OCI-LY1 (cell line): ENCODE data around the gene MON2.

Experiments used
- H2AFZ ChIP-seq: fragments of 200-600 bp; sonication (generic), shearing (Covaris generic); 2 replicates; pipeline ENCODE4 v1.6.0; 2014; ENCODE audit warnings: antibody characterized with exemption, mild to moderate bottlenecking, low read length
- H3F3A ChIP-seq: fragments of 200-600 bp; sonication (generic), shearing (Covaris generic); 2 replicates; pipeline ENCODE4 v1.6.0; 2014; ENCODE audit warnings: mild to moderate bottlenecking, antibody characterized with exemption, low read length, moderate library complexity; ENCODE audit not compliant: insufficient read depth
- H3K27ac ChIP-seq: fragments of 200-600 bp; sonication (generic); 2 replicates; pipeline ENCODE4 v1.5.1; 2014; ENCODE audit warnings: low read length, mixed run types, mild to moderate bottlenecking, low read depth; ENCODE audit not compliant: poor library complexity, severe bottlenecking
- H3K27me3 ChIP-seq: fragments of 200-600 bp; sonication (generic); 2 replicates; pipeline ENCODE4 v1.6.0; 2014; ENCODE audit warnings: antibody characterized with exemption, mild to moderate bottlenecking, low read length, moderate library complexity; ENCODE audit not compliant: insufficient read depth
- H3K36me3 ChIP-seq: fragments of 200-600 bp; sonication (generic); 2 replicates; pipeline ENCODE4 v1.6.1; 2014; ENCODE audit warnings: mild to moderate bottlenecking, antibody characterized with exemption, low read length, moderate library complexity, mixed read lengths; ENCODE audit not compliant: insufficient read depth
- H3K4me1 ChIP-seq: fragments of 200-600 bp; sonication (generic); 2 replicates; pipeline ENCODE4 v1.5.1; 2014; ENCODE audit warnings: mild to moderate bottlenecking, low read length, moderate library complexity; ENCODE audit not compliant: insufficient read depth, severe bottlenecking
- H3K4me2 ChIP-seq: fragments of 200-600 bp; sonication (generic), shearing (Covaris generic); 2 replicates; pipeline ENCODE4 v1.6.1; 2014; ENCODE audit warnings: low read length
- H3K4me3 ChIP-seq: fragments of 200-600 bp; sonication (generic); 2 replicates; pipeline ENCODE4 v1.5.1; 2014; ENCODE audit warnings: low read length, low read depth, mild to moderate bottlenecking, mixed read lengths; ENCODE audit not compliant: poor library complexity, severe bottlenecking
- H3K79me2 ChIP-seq: fragments of 200-600 bp; shearing (Covaris generic); 2 replicates; pipeline ENCODE4 v1.6.1; 2016; ENCODE audit warnings: mixed run types, low read length, mixed read lengths; ENCODE audit not compliant: insufficient read depth
- H3K9ac ChIP-seq: fragments of 200-600 bp; sonication (generic), shearing (Covaris generic); 2 replicates; pipeline ENCODE4 v1.6.1; 2014; ENCODE audit warnings: mild to moderate bottlenecking, low read length, mixed read lengths
- H3K9me2 ChIP-seq: fragments of 200-600 bp; sonication (generic), shearing (Covaris generic); 2 replicates; pipeline ENCODE4 v1.6.1; 2014; ENCODE audit warnings: low read depth, mild to moderate bottlenecking, low read length, mixed read lengths
- H3K9me3 ChIP-seq: fragments of 200-600 bp; shearing (Covaris generic); 2 replicates; pipeline ENCODE4 v1.6.1; 2014; ENCODE audit warnings: low read length, mixed read lengths
- H4K20me1 ChIP-seq: fragments of 200-600 bp; sonication (generic), shearing (Covaris generic); 2 replicates; pipeline ENCODE4 v1.6.0; 2016; ENCODE audit warnings: mild to moderate bottlenecking, low read length; ENCODE audit not compliant: insufficient read depth
- CTCF ChIP-seq: fragments of 200-600 bp; sonication (generic), shearing (Covaris generic); IDR thresholded peaks from 2 replicates; pipeline ENCODE4 v1.5.1; 2017; ENCODE audit warnings: mild to moderate bottlenecking, antibody characterized with exemption, low read length, moderate library complexity, mixed read lengths
- EZH2 ChIP-seq: fragments of 200-600 bp; sonication (generic), shearing (Covaris generic); IDR thresholded peaks from 2 replicates; pipeline ENCODE4 v1.8.0; 2017; ENCODE audit warnings: borderline replicate concordance, mixed run types, mild to moderate bottlenecking, antibody characterized with exemption, low read length, moderate library complexity, mixed read lengths

Gene MON2

DNA sequence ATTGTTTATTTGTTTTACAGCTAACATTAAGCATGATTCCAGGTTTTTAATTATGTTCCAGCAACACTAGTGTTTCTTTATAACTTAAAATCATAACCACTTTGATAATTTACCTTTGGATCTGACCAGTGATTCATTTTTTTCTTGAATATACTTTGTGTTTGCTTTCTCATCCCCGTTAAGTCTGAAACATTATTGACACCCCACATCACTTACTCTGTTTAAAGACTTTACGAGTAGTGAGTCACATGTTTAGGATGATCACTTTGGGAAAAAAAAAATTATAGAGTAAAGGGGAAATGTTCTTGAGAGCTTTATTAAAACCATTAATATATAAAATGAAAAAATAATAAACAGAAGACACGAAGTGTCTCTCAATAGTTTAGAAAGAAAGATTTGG is 132.2 kb downstream of the MON2 start:
- no peaks in the 10 kb centered on the region for H3K27me3 ChIP-seq
- no peak overlapping the region for H3K4me2 ChIP-seq
- no peak overlapping the region for H3K9ac ChIP-seq
- TF ChIP-seq EZH2 (no peak), CTCF (no peak)
- no peak overlapping the region for H2AFZ ChIP-seq
- no peaks in the 10 kb centered on the region for H4K20me1 ChIP-seq
- H3F3A ChIP-seq, result no peaks in the 10 kb centered on the region
- no peak overlapping the region for H3K27ac ChIP-seq
- H3K79me2 ChIP-seq, result peaks cover 3% of the 10 kb centered on the region
- no peaks in the 10 kb centered on the region for H3K9me3 ChIP-seq
- no peak overlapping the region for H3K4me3 ChIP-seq
- H3K36me3 ChIP-seq, result no peaks in the 10 kb centered on the region
- H3K9me2 ChIP-seq, result no peaks in the 10 kb centered on the region
- H3K4me1 ChIP-seq, result peaks cover 18% of the 10 kb centered on the region

- Histone ChIP-seq H3K4me1 (peaks cover 29% of the 10 kb centered on the region), H4K20me1 (no peaks in the 10 kb centered on the region), H3K4me2 (no peak overlapping the region), H3K9me2 (no peaks in the 10 kb centered on the region), H3K4me3 (no peak overlapping the region), H3K27ac (no peak overlapping the region), H3K36me3 (peaks cover 2% of the 10 kb centered on the region; the same call in 1 of the 2 replicates), H3K9ac (no peak overlapping the region), H3K27me3 (no peaks in the 10 kb centered on the region), H2AFZ (no peak overlapping the region), H3K9me3 (no peaks in the 10 kb centered on the region), H3F3A (no peaks in the 10 kb centered on the region), H3K79me2 (peaks cover 14% of the 10 kb centered on the region)
- TF ChIP-seq EZH2 (no peak), CTCF (0 out of 2 replicates have a peak, but pooled peaks have one; percentile 22)
Observed at GRCh38 chr12:62599854-62600437, 133.3 kb downstream of the MON2 start.

- Histone ChIP-seq H3K4me2 (peak overlapping the region; percentile 92), H3K9me2 (no peaks in the 10 kb centered on the region), H3K36me3 (peaks cover 6% of the 10 kb centered on the region; the same call in 1 of the 2 replicates), H3K4me1 (peaks cover 35% of the 10 kb centered on the region), H3K79me2 (peaks cover 17% of the 10 kb centered on the region), H4K20me1 (no peaks in the 10 kb centered on the region), H3K9ac (peak overlapping the region; percentile 99), H3K4me3 (peak overlapping the region; percentile 89), H3K27me3 (no peaks in the 10 kb centered on the region), H3F3A (no peaks in the 10 kb centered on the region), H2AFZ (no peak overlapping the region), H3K27ac (peak overlapping the region; percentile 96), H3K9me3 (no peaks in the 10 kb centered on the region)
- no peak for TF ChIP-seq CTCF
- TF ChIP-seq EZH2, result no peak
Observed at GRCh38 chr12:62601765-62602164, 135.1 kb downstream of the MON2 start.
